ENCODE measurements around the gene IGFBP2.

DNA sequence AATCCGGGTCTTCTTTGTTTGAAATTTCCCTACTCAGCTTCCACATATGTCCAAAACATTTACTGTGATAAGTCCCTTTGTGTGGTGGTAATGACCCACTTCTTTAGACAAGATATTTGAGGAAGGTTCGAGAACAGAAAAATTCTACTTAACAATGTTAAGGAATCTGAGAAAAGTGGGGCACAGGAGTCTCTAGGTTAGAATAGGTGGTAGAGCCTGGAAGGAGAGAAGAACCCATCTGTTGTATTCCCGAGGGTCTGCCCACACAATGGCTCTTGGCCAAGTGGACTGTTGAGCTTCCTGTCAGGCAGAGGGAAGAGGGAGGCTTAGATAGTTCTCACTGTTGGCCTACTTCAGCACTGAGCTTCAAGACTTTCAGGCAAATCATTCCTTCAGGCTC, 4.3 kb downstream of the IGFBP2 start:
- TF ChIP-seq POU2F2 (IDR thresholded peaks at IDR 0.05; ENCODE audit: low read depth, low read length) (no peak), POLR2A (IDR thresholded peaks at IDR 0.05; ENCODE audit: low read depth, low read length) (no peak), POLR2AphosphoS5 (IDR thresholded peaks at IDR 0.05; ENCODE audit: low read depth, low read length) (no peak), TAF1 (IDR thresholded peaks at IDR 0.05; ENCODE audit: low read depth, low read length) (no peak), SPI1 (IDR thresholded peaks at IDR 0.05; ENCODE audit: low read depth, low read length) (no peak)

All from GM12891 (cell line).